PC-3 (cell line): ENCODE measurements around the gene GLCE. TPM values are rescaled to one million over a fixed set of nuclear protein-coding genes. Genes with fewer than 3 reads are reported as not detected.
A peak's percentile ranks its signal among the peaks of the same experiment; 100 is the strongest.

Experiments
- ATAC-seq: fragments of 200-7000 bp; cut with Tn5 transposase; 2 replicates; pipeline ENCODE4 v1.9.1; 2020; ENCODE audit warnings: mild to moderate bottlenecking, moderate library complexity
- BruUV-seq: library from RNA; stranded (reverse); fragments of 400-500 nt; replicated peaks from 2 replicates; lab custom pipeline; 2021; lab: Mats Ljungman, UMichigan
- CTCF ChIA-PET: fragments of 300-600 bp; sonication (Branson Sonifier 250); formaldehyde crosslinking; loops from one replicate; lab custom pipeline; 2022; ENCODE audit warnings: antibody characterized with exemption; lab: Charles Lee
- POLR2A ChIA-PET: fragments of 300-600 bp; sonication (Branson Sonifier 250); formaldehyde crosslinking; loops from one replicate; lab custom pipeline; 2022; ENCODE audit warnings: antibody characterized with exemption; ENCODE audit not compliant: unreplicated experiment; lab: Charles Lee
- DNase-seq: peaks from one replicate; pipeline ENCODE4 v3.0.0-alpha.2; 2015
- H2AFZ ChIP-seq: fragments of 300-600 bp; sonication (generic); 2 replicates; pipeline ENCODE4 v1.6.0; 2016; ENCODE audit warnings: antibody characterized with exemption, low read length
- H3F3A ChIP-seq: fragments of 300-600 bp; sonication (generic); one replicate; pipeline ENCODE4 v1.6.0; 2017; ENCODE audit warnings: antibody characterized with exemption, low read length, control low read depth, mild to moderate bottlenecking; ENCODE audit not compliant: unreplicated experiment
- H3K27ac ChIP-seq: fragments of 300-600 bp; sonication (generic); 2 replicates; pipeline ENCODE4 v1.5.1; 2016; ENCODE audit warnings: mild to moderate bottlenecking, low read length
- H3K27me3 ChIP-seq: fragments of 300-600 bp; sonication (generic); 2 replicates; pipeline ENCODE4 v1.6.1; 2016; ENCODE audit warnings: low read length, mixed read lengths
- H3K36me3 ChIP-seq: fragments of 300-600 bp; sonication (generic); 2 replicates; pipeline ENCODE4 v1.6.1; 2016; ENCODE audit warnings: low read depth, mixed run types, low read length, mixed read lengths
- H3K4me1 ChIP-seq: fragments of 300-600 bp; sonication (generic); 2 replicates; pipeline ENCODE4 v1.5.1; 2016; ENCODE audit warnings: low read length; ENCODE audit not compliant: insufficient read depth
- H3K4me2 ChIP-seq: fragments of 300-600 bp; sonication (generic); 2 replicates; pipeline ENCODE4 v1.6.0; 2016; ENCODE audit warnings: low read length
- H3K4me3 ChIP-seq: fragments of 300-600 bp; sonication (generic); 2 replicates; pipeline ENCODE4 v1.5.1; 2016; ENCODE audit warnings: mild to moderate bottlenecking, low read length, mixed read lengths
- H3K79me2 ChIP-seq: fragments of 300-600 bp; sonication (generic); 2 replicates; pipeline ENCODE4 v1.6.1; 2017; ENCODE audit warnings: low read length, mixed read lengths
- H3K9ac ChIP-seq: fragments of 300-600 bp; sonication (generic); 2 replicates; pipeline ENCODE4 v1.6.0; 2016; ENCODE audit warnings: mild to moderate bottlenecking, low read length
- H3K9me2 ChIP-seq: fragments of 300-600 bp; sonication (generic); replicated peaks from 2 replicates; pipeline ENCODE4 v1.6.1; 2016; ENCODE audit warnings: mixed run types, low read length, mixed read lengths
- H3K9me3 ChIP-seq: fragments of 300-600 bp; sonication (generic); 2 replicates; pipeline ENCODE4 v1.6.1; 2016; ENCODE audit warnings: low read length, mixed read lengths
- H4K20me1 ChIP-seq: fragments of 300-600 bp; sonication (generic); 2 replicates; pipeline ENCODE4 v1.6.1; 2016; ENCODE audit warnings: low read length, mixed read lengths
- CTCF ChIP-seq: fragments of 300-600 bp; sonication (generic); conservative IDR thresholded peaks from 2 replicates; pipeline ENCODE4 v1.5.1; 2017; ENCODE audit warnings: antibody characterized with exemption, low read depth, mild to moderate bottlenecking, low read length
- EZH2 ChIP-seq: fragments of 300-600 bp; sonication (generic); IDR thresholded peaks from one replicate; pipeline ENCODE4 v1.6.1; 2017; ENCODE audit warnings: antibody characterized with exemption, mild to moderate bottlenecking, low read length; ENCODE audit not compliant: unreplicated experiment
- EZH2phosphoT487 ChIP-seq: fragments of 300-600 bp; sonication (generic); IDR thresholded peaks from 2 replicates; pipeline ENCODE4 v1.6.1; 2018; ENCODE audit warnings: mild to moderate bottlenecking, antibody characterized with exemption, low read length, borderline replicate concordance
- intact Hi-C: fragments of 100-400 bp; cut with micrococcal nuclease; formaldehyde crosslinking; loops from 2 replicates; pipeline ENCODE4 v1.9.0; 2023
- total RNA-seq: library from RNA; depleted of rRNA; stranded (reverse); fragments of >200 nt; gene quantifications from 2 replicates; pipeline ENCODE4 v1.2.3, GENCODE V29; 2014

GLCE gene
- total RNA-seq, 1 experiment from 2014 or later = 15.4 TPM

GRCh38 chr15:69307939-69308338 is 147.5 kb downstream of the GLCE start:
- DNase-seq (peak; percentile 12), ATAC-seq (no peak)
- TF ChIP-seq CTCF (no peak), EZH2phosphoT487 (no peak), EZH2 (no peak)
- intact Hi-C loops = loop anchor here (5.0 kb wide), 1 partner anchor 84 kb away; no protein-coding TSS in a partner anchor
- Histone ChIP-seq H3K36me3 (peaks cover 5% of the 10 kb centered on the region; the same call in 1 of the 2 replicates), H3K9me3 (no peaks in the 10 kb centered on the region), H3K9me2 (no peaks in the 10 kb centered on the region), H3K4me3 (no peak overlapping the region), H3F3A (no peaks in the 10 kb centered on the region), H3K9ac (no peak overlapping the region), H3K27me3 (no peaks in the 10 kb centered on the region), H3K4me1 (peaks cover 54% of the 10 kb centered on the region), H3K79me2 (peaks cover 10% of the 10 kb centered on the region; the same call in 1 of the 2 replicates), H3K27ac (peak overlapping the region; percentile 34), H3K4me2 (no peak overlapping the region), H2AFZ (no peak overlapping the region), H4K20me1 (no peaks in the 10 kb centered on the region)
- CTCF ChIA-PET = no interaction called here
- BruUV-seq = no TSS peak
- POLR2A ChIA-PET = no interaction called here

DNA sequence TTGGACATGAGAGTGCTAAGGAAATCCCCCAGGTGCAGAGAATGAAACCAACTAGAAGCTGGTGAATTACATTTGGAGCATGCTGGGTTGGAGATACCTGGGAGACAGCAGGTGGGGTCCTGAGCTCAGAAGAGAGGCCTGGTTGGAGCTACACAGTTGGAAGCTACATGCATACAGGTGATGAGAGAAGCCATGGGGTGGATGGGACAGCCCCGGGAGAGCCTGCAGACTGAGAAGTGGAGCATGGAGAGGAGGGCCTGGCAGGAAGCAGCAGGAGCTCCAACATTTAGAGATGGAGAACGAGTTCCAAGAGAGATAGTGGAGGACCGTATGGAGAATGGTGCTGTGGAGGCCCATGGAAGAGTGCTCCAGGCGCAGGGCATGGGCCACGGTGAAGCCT is 148.5 kb downstream of the GLCE start:
- Histone ChIP-seq H3K27ac (no peak overlapping the region), H3K4me2 (no peak overlapping the region), H3K4me1 (peaks cover 47% of the 10 kb centered on the region), H3K9me3 (no peaks in the 10 kb centered on the region), H3K36me3 (peaks cover 5% of the 10 kb centered on the region; the same call in 1 of the 2 replicates), H4K20me1 (no peaks in the 10 kb centered on the region), H3K27me3 (no peaks in the 10 kb centered on the region), H3K9ac (no peak overlapping the region), H3K79me2 (peaks cover 10% of the 10 kb centered on the region; the same call in 1 of the 2 replicates), H3K9me2 (no peaks in the 10 kb centered on the region), H3K4me3 (no peak overlapping the region), H2AFZ (no peak overlapping the region), H3F3A (no peaks in the 10 kb centered on the region)
- ChIA-PET POLR2A (no interaction called here), CTCF (no interaction called here)
- no peak for ATAC-seq
- TF ChIP-seq EZH2 (no peak), CTCF (no peak), EZH2phosphoT487 (no peak)
- no peak for DNase-seq
- BruUV-seq = no TSS peak
- intact Hi-C loops = loop anchor here (5.0 kb wide), 1 partner anchor 83 kb away; no protein-coding TSS in a partner anchor

DNA sequence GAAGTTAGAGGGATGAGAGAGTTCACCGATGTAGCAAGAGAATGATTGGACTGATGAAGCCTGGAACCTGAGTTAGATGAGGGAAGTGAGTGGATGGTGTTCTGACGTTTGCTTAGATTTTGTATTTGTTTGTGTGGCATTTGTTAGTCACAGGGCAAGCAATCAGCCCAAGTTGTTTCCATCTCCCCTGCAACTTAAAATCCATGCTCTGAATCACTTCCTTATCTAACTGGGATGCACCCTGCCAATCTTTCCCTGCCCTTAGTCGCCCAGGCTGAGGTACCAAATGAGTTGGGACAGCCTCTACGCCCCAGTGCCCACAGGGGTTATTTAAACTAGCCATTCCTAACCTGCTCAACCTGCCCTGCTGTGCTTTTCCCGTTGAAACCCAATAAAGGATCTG is 150.9 kb downstream of the GLCE start:
- intact Hi-C loops = no loop called here
- Histone ChIP-seq H3K4me1 (peaks cover 32% of the 10 kb centered on the region), H3K9me3 (no peaks in the 10 kb centered on the region), H4K20me1 (no peaks in the 10 kb centered on the region), H3K36me3 (0 out of 2 replicates have a peak, but pooled peaks cover 5% of the 10 kb centered on the region), H3K9me2 (no peaks in the 10 kb centered on the region), H2AFZ (no peak overlapping the region), H3K4me3 (no peak overlapping the region), H3K79me2 (peaks cover 6% of the 10 kb centered on the region; the same call in 1 of the 2 replicates), H3F3A (no peaks in the 10 kb centered on the region), H3K4me2 (peak overlapping the region; percentile 41; the same call in 1 of the 2 replicates), H3K27ac (peak overlapping the region; percentile 65), H3K9ac (no peak overlapping the region), H3K27me3 (no peaks in the 10 kb centered on the region)
- ATAC-seq (peak; percentile 84), DNase-seq (peak; percentile 66)
- POLR2A ChIA-PET = no interaction called here
- TF ChIP-seq CTCF (no peak), EZH2phosphoT487 (no peak), EZH2 (no peak)
- CTCF ChIA-PET = no interaction called here
- no TSS peak for BruUV-seq
